ENCODE data around the gene RBP5. TPM values are rescaled to one million over a fixed set of nuclear protein-coding genes. Genes with fewer than 3 reads are reported as not detected.

Gene RBP5
- total and polyA plus RNA-seq, 9 of the 15 experiments (the other 6 are each of a cell fraction or from before 2014, with no cell fraction given): 8.6 to 22.5 (median 11.4) TPM

GRCh38 chr12:7122811-7123769 lies 5.6 kb downstream of the RBP5 start (continued):
- no peak for TF ChIP-seq CREB1 (IDR thresholded peaks at IDR 0.05)
- TF ChIP-seq CREB1 (CRISPR knock-in tag; IDR thresholded peaks at IDR 0.05): no peak
- peak; percentile 80 for TF ChIP-seq EP300 (IDR thresholded peaks at IDR 0.05; ENCODE audit: low read length)
- no peak for TF ChIP-seq KHSRP (IDR thresholded peaks at IDR 0.05)
- peak; percentile 68 for TF ChIP-seq TEAD4 (IDR thresholded peaks at IDR 0.05; ENCODE audit: low read length)
- no peak for TF ChIP-seq TEAD4 (CRISPR knock-in tag; IDR thresholded peaks at IDR 0.05; ENCODE audit: borderline replicate concordance)
- TF ChIP-seq CEBPG (CRISPR knock-in tag; IDR thresholded peaks at IDR 0.05): no peak
- no peak for TF ChIP-seq CEBPG (tag; conservative IDR thresholded peaks at IDR 0.05 in 1 of 2, IDR thresholded peaks at IDR 0.05 in 1 of 2)
- TF ChIP-seq THRAP3 (IDR thresholded peaks at IDR 0.05; ENCODE audit: borderline replicate concordance): no peak
- TF ChIP-seq STAT6 (CRISPR knock-in tag; IDR thresholded peaks at IDR 0.05): no peak
- no peak for TF ChIP-seq ZNF408 (CRISPR knock-in tag; IDR thresholded peaks at IDR 0.05; ENCODE audit: low read depth)
- TF ChIP-seq JUND (IDR thresholded peaks at IDR 0.05; ENCODE audit: borderline replicate concordance, low read depth, low read length): peak; percentile 42; the same call in 1 of the 2 replicates
- no peak; the same call in 2 of the 3 replicates for TF ChIP-seq JUND (tag; IDR thresholded peaks at IDR 0.05; ENCODE audit: borderline replicate concordance, low read depth, low read length)
- TF ChIP-seq MYC (IDR thresholded peaks at IDR 0.05; ENCODE audit: low read depth, low read length): 0 out of 2 replicates have a peak, but pooled peaks have one; percentile 18
- TF ChIP-seq MYC (CRISPR knock-in tag; IDR thresholded peaks at IDR 0.05; ENCODE audit: borderline replicate concordance, low read depth): no peak
